Activated T-helper 1 cell treated with Interleukin-2 at 50 U/mL for 16 hours (primary cell): ENCODE results near the gene LMCD1.

Experiments
- DNase-seq: peaks from one replicate; pipeline ENCODE4 v3.0.0-alpha.2; 2020; ENCODE audit warnings: low read depth

The LMCD1 gene

GRCh38 chr3:8484409-8485140 is 17.0 kb upstream of the LMCD1 start:
- no peak for DNase-seq

- no peak for DNase-seq
Observed at GRCh38 chr3:8485141-8485870, 16.3 kb upstream of the LMCD1 start.

- no peak for DNase-seq
Observed at GRCh38 chr3:8485943-8486342, 15.7 kb upstream of the LMCD1 start.

GRCh38 chr3:8486434-8486833 is 15.2 kb upstream of the LMCD1 start:
- no peak for DNase-seq

- no peak for DNase-seq
Observed at GRCh38 chr3:8486936-8487335, 14.7 kb upstream of the LMCD1 start.

GRCh38 chr3:8488411-8488810 is 13.2 kb upstream of the LMCD1 start:
- no peak for DNase-seq

GRCh38 chr3:8488877-8489276 is 12.7 kb upstream of the LMCD1 start:
- DNase-seq: no peak

GRCh38 chr3:8489278-8489792 is 12.3 kb upstream of the LMCD1 start:
- DNase-seq: no peak

- DNase-seq: no peak
Observed at GRCh38 chr3:8490079-8490552, 11.5 kb upstream of the LMCD1 start.

GRCh38 chr3:8491271-8492144 is 10.1 kb upstream of the LMCD1 start:
- no peak for DNase-seq

- no peak for DNase-seq
Observed at GRCh38 chr3:8492744-8493511, 8.7 kb upstream of the LMCD1 start.

- no peak for DNase-seq
Observed at GRCh38 chr3:8493744-8494143, 7.9 kb upstream of the LMCD1 start.

GRCh38 chr3:8494327-8494726 is 7.3 kb upstream of the LMCD1 start:
- no peak for DNase-seq

- no peak for DNase-seq
Observed at GRCh38 chr3:8497582-8497981, 4.0 kb upstream of the LMCD1 start.

- DNase-seq: no peak
Observed at GRCh38 chr3:8499181-8499611, 2.4 kb upstream of the LMCD1 start.

- DNase-seq: no peak
Observed at GRCh38 chr3:8500319-8500988, 1.2 kb upstream of the LMCD1 start.

- DNase-seq: no peak
Observed at GRCh38 chr3:8500989-8501370, 643 bp upstream of the LMCD1 start.

GRCh38 chr3:8503461-8503860 is 1.8 kb downstream of the LMCD1 start:
- DNase-seq: no peak

GRCh38 chr3:8503871-8504610 is 2.4 kb downstream of the LMCD1 start:
- no peak for DNase-seq

- no peak for DNase-seq
Observed at GRCh38 chr3:8504611-8504973, 3.0 kb downstream of the LMCD1 start.
